Measurements from ENCODE around the gene OSTN. TPM values are rescaled to one million over a fixed set of nuclear protein-coding genes. Genes with fewer than 3 reads are reported as not detected.

OSTN gene
- total RNA-seq, 1 experiment from 2014 or later: 1.8 TPM

DNA sequence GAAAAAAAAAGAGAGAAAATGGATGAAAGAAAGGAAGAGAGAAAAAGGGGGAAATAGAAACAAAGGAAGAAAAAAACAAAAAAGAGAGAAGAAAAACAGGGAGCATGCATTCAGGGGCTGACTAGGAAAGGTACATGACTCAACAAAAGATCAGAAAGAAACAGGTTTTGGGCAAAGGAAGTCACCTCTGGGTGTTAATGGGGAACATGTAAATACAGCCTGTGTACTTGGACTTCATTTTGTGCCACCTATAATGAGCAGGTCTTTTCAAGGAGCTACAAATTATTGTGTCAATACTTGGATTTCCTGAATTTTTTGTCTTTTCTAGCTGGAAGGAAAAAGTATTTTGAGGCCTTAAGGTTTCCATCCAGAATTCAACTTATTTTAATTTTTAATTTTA is 76.7 kb downstream of the OSTN start:
- TF ChIP-seq EZH2phosphoT487 (IDR thresholded peaks at IDR 0.05; ENCODE audit: borderline replicate concordance, low read length) (no peak), EZH2 (IDR thresholded peaks at IDR 0.05; ENCODE audit: low read length, unreplicated experiment) (no peak)
- TF ChIP-seq, protein P1, sequence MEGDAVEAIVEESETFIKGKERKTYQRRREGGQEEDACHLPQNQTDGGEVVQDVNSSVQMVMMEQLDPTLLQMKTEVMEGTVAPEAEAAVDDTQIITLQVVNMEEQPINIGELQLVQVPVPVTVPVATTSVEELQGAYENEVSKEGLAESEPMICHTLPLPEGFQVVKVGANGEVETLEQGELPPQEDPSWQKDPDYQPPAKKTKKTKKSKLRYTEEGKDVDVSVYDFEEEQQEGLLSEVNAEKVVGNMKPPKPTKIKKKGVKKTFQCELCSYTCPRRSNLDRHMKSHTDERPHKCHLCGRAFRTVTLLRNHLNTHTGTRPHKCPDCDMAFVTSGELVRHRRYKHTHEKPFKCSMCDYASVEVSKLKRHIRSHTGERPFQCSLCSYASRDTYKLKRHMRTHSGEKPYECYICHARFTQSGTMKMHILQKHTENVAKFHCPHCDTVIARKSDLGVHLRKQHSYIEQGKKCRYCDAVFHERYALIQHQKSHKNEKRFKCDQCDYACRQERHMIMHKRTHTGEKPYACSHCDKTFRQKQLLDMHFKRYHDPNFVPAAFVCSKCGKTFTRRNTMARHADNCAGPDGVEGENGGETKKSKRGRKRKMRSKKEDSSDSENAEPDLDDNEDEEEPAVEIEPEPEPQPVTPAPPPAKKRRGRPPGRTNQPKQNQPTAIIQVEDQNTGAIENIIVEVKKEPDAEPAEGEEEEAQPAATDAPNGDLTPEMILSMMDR (conservative IDR thresholded peaks at IDR 0.05; ENCODE audit: low read depth, low read length): no peak

DNA sequence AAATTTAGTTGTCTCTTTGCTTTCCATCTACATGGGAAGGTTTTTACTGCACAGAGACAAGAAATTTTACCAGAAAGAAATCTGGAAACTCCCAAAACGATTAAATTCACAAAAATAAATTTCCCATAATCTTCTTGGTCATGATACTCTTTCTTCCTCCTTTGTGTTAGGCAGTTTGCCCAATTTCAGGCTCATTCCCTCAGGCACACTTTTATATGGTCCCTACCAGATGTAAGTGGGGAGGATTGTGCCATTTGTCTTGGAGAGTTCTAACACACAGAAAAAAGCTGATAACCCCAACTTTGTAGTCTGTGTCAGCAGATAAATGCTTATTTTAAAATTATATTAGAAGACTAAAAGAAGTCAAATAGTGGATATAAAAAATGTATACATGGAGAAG is 81.1 kb downstream of the OSTN start:
- intact Hi-C loops (cut with micrococcal nuclease): no loop called here
- ATAC-seq: no peak
- no peaks in the 10 kb centered on the region for H3K9me3 ChIP-seq (ENCODE audit: low read length)

More for the DNA sequence above, 76.7 kb downstream of the OSTN start:
- Histone ChIP-seq H3K36me3 (ENCODE audit: low read depth, low read length) (no peaks in the 10 kb centered on the region), H3K9me3 (ENCODE audit: low read length) (no peaks in the 10 kb centered on the region), H3K9me2 (replicated peaks; ENCODE audit: low read length) (no peaks in the 10 kb centered on the region), H3K27me3 (ENCODE audit: low read length) (no peaks in the 10 kb centered on the region), H3K4me2 (ENCODE audit: low read length) (no peak overlapping the region), H3K4me3 (ENCODE audit: low read length) (no peak overlapping the region), H3K4me1 (ENCODE audit: insufficient read depth, low read length) (no peaks in the 10 kb centered on the region), H4K20me1 (ENCODE audit: low read length) (no peaks in the 10 kb centered on the region), H2AFZ (ENCODE audit: low read length) (no peak overlapping the region), H3K27ac (ENCODE audit: low read length) (no peak overlapping the region), H3K79me2 (ENCODE audit: low read length) (no peaks in the 10 kb centered on the region), H3F3A (ENCODE audit: low read length, unreplicated experiment) (no peaks in the 10 kb centered on the region), H3K9ac (ENCODE audit: low read length) (no peak overlapping the region)
- ATAC-seq: no peak
- POLR2A ChIA-PET (ENCODE audit: unreplicated experiment): no interaction called here
- no TSS peak for BruUV-seq (replicated peaks)
- no peak for DNase-seq
- CTCF ChIA-PET: no interaction called here
- intact Hi-C loops (cut with micrococcal nuclease): no loop called here

DNA sequence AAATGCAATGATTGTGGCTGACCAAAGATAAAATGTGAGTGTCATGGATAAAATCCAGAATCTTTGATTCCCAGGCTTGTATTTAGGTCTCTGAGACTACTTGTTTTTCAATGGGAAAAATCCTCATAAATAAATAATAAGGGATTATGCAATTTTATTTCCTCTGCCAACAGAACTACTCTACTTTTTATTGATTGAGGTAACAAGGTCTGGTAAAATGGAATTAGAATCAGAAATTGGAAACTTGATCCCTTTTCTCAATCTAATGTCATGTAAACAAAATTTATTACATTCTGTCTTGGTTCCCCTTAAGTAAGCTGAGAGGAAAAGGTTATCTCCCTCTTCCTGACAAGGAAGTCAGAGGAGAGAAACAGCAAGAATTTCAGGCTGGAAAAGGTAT is 81.8 kb downstream of the OSTN start:
- POLR2A ChIA-PET (ENCODE audit: unreplicated experiment): interaction anchor here (0.6 kb wide), 1 partner anchor 8 kb away, joined by 5 read pairs; no protein-coding TSS in a partner anchor
- Histone ChIP-seq H3K27me3 (ENCODE audit: low read length) (no peaks in the 10 kb centered on the region), H2AFZ (ENCODE audit: low read length) (no peak overlapping the region), H3K9me3 (ENCODE audit: low read length) (no peaks in the 10 kb centered on the region), H3K9me2 (replicated peaks; ENCODE audit: low read length) (no peaks in the 10 kb centered on the region), H3K4me3 (ENCODE audit: low read length) (no peak overlapping the region), H4K20me1 (ENCODE audit: low read length) (no peaks in the 10 kb centered on the region), H3K36me3 (ENCODE audit: low read depth, low read length) (no peaks in the 10 kb centered on the region), H3K4me2 (ENCODE audit: low read length) (no peak overlapping the region), H3K27ac (ENCODE audit: low read length) (no peak overlapping the region), H3K9ac (ENCODE audit: low read length) (no peak overlapping the region), H3F3A (ENCODE audit: low read length, unreplicated experiment) (no peaks in the 10 kb centered on the region), H3K79me2 (ENCODE audit: low read length) (no peaks in the 10 kb centered on the region), H3K4me1 (ENCODE audit: insufficient read depth, low read length) (peaks cover 14% of the 10 kb centered on the region)
- TF ChIP-seq, protein P1 (conservative IDR thresholded peaks at IDR 0.05; ENCODE audit: low read depth, low read length): no peak
- TF ChIP-seq EZH2phosphoT487 (IDR thresholded peaks at IDR 0.05; ENCODE audit: borderline replicate concordance, low read length) (no peak), EZH2 (IDR thresholded peaks at IDR 0.05; ENCODE audit: low read length, unreplicated experiment) (no peak)
- DNase-seq: no peak
- intact Hi-C loops (cut with micrococcal nuclease): no loop called here
- ATAC-seq: no peak
- BruUV-seq (replicated peaks): no TSS peak
- CTCF ChIA-PET: no interaction called here

More for the DNA sequence above, 81.1 kb downstream of the OSTN start:
- ChIA-PET POLR2A (ENCODE audit: unreplicated experiment) (interaction anchor here (0.6 kb wide), 1 partner anchor 9 kb away, joined by 5 read pairs; no protein-coding TSS in a partner anchor), CTCF (no interaction called here)
- H3K27ac ChIP-seq (ENCODE audit: low read length): no peak overlapping the region
- BruUV-seq (replicated peaks): no TSS peak
- H3K9me2 ChIP-seq (replicated peaks; ENCODE audit: low read length): no peaks in the 10 kb centered on the region
- no peaks in the 10 kb centered on the region for H3F3A ChIP-seq (ENCODE audit: low read length, unreplicated experiment)
- H2AFZ ChIP-seq (ENCODE audit: low read length): no peak overlapping the region
- H3K9ac ChIP-seq (ENCODE audit: low read length): no peak overlapping the region
- no peak overlapping the region for H3K4me2 ChIP-seq (ENCODE audit: low read length)
- H3K4me3 ChIP-seq (ENCODE audit: low read length): no peak overlapping the region
- H3K79me2 ChIP-seq (ENCODE audit: low read length): no peaks in the 10 kb centered on the region
- H4K20me1 ChIP-seq (ENCODE audit: low read length): no peaks in the 10 kb centered on the region
- H3K27me3 ChIP-seq (ENCODE audit: low read length): no peaks in the 10 kb centered on the region
- TF ChIP-seq, protein P1 (conservative IDR thresholded peaks at IDR 0.05; ENCODE audit: low read depth, low read length): no peak
- TF ChIP-seq EZH2 (IDR thresholded peaks at IDR 0.05; ENCODE audit: low read length, unreplicated experiment): no peak
- TF ChIP-seq EZH2phosphoT487 (IDR thresholded peaks at IDR 0.05; ENCODE audit: borderline replicate concordance, low read length): no peak
- peaks cover 14% of the 10 kb centered on the region for H3K4me1 ChIP-seq (ENCODE audit: insufficient read depth, low read length)
- DNase-seq: no peak
- no peaks in the 10 kb centered on the region for H3K36me3 ChIP-seq (ENCODE audit: low read depth, low read length)

Measured in PC-3 (cell line).